H9 (cell line): Measurements from ENCODE around the gene SLC25A24. TPM values are rescaled to one million over a fixed set of nuclear protein-coding genes. Genes with fewer than 3 reads are reported as not detected.
"Not testable (repeated sequence)": the region's sequence is repeated elsewhere in the genome, so short reads cannot be mapped to it uniquely, and the experiment has no call there.

ENCODE experiments used
- DNase-seq: peaks from one replicate; pipeline ENCODE4 v3.0.0-alpha.2; 2017
- H2AFZ ChIP-seq: one replicate; pipeline ENCODE4 v1.6.1; 2013; ENCODE audit warnings: mild to moderate bottlenecking, low read length, control low read depth, moderate library complexity
- H2AK5ac ChIP-seq: 2 replicates; pipeline ENCODE4 v1.6.1; 2013; ENCODE audit warnings: low read length, control low read depth, mixed read lengths; ENCODE audit not compliant: insufficient read length
- H2BK120ac ChIP-seq: one replicate; pipeline ENCODE4 v1.6.1; 2013; ENCODE audit warnings: low read depth, mild to moderate bottlenecking, low read length, control low read depth, inconsistent platforms; ENCODE audit not compliant: poor library complexity, severe bottlenecking
- H2BK12ac ChIP-seq: 2 replicates; pipeline ENCODE4 v1.6.1; 2013; ENCODE audit warnings: low read length, control low read depth, mixed read lengths, low read depth; ENCODE audit not compliant: insufficient read length
- H2BK15ac ChIP-seq: 2 replicates; pipeline ENCODE4 v1.6.1; 2013; ENCODE audit warnings: low read depth, low read length, control low read depth
- H2BK20ac ChIP-seq: one replicate; pipeline ENCODE4 v1.6.1; 2013; ENCODE audit warnings: low read depth, mild to moderate bottlenecking, low read length, control low read depth, inconsistent platforms; ENCODE audit not compliant: poor library complexity, severe bottlenecking
- H2BK5ac ChIP-seq: 2 replicates; pipeline ENCODE4 v1.6.1; 2013; ENCODE audit warnings: low read length, control low read depth, mixed read lengths; ENCODE audit not compliant: insufficient read length
- H3K14ac ChIP-seq: 2 replicates; pipeline ENCODE4 v1.6.1; 2013; ENCODE audit warnings: low read length, control low read depth; ENCODE audit not compliant: insufficient read depth
- H3K18ac ChIP-seq: 2 replicates; pipeline ENCODE4 v1.6.1; 2013; ENCODE audit warnings: low read depth, mild to moderate bottlenecking, mixed read lengths, low read length, control low read depth; ENCODE audit not compliant: insufficient read length
- H3K23ac ChIP-seq: 2 replicates; pipeline ENCODE4 v1.6.1; 2013; ENCODE audit warnings: low read length, control low read depth, mixed read lengths, low read depth; ENCODE audit not compliant: insufficient read length
- H3K23me2 ChIP-seq: 2 replicates; pipeline ENCODE4 v1.6.1; 2013; ENCODE audit warnings: low read depth, mild to moderate bottlenecking, mixed read lengths, low read length, control low read depth; ENCODE audit not compliant: insufficient read length, poor library complexity, severe bottlenecking
- H3K27ac ChIP-seq: 2 replicates; pipeline ENCODE4 v1.5.1; 2013; ENCODE audit warnings: low read length, control low read depth, mixed read lengths, low read depth; ENCODE audit not compliant: insufficient read length
- H3K27me3 ChIP-seq: 2 replicates; pipeline ENCODE4 v1.6.1; 2013; ENCODE audit warnings: low read length, control low read depth, inconsistent platforms; ENCODE audit not compliant: insufficient read depth
- H3K4ac ChIP-seq: 2 replicates; pipeline ENCODE4 v1.6.1; 2013; ENCODE audit warnings: low read depth, mild to moderate bottlenecking, control low read depth, inconsistent platforms, low read length, moderate library complexity
- H3K4me1 ChIP-seq: 2 replicates; pipeline ENCODE4 v1.6.1; 2013; ENCODE audit warnings: low read length, control low read depth, inconsistent platforms; ENCODE audit not compliant: insufficient read depth
- H3K4me2 ChIP-seq: 2 replicates; pipeline ENCODE4 v1.6.1; 2013; ENCODE audit warnings: low read length, control low read depth, mixed read lengths; ENCODE audit not compliant: insufficient read length, insufficient read depth
- H3K56ac ChIP-seq: 2 replicates; pipeline ENCODE4 v1.6.1; 2013; ENCODE audit warnings: low read depth, mild to moderate bottlenecking, mixed read lengths, low read length, control low read depth; ENCODE audit not compliant: insufficient read length
- H3K79me1 ChIP-seq: 2 replicates; pipeline ENCODE4 v1.6.1; 2013; ENCODE audit warnings: low read depth, mild to moderate bottlenecking, moderate library complexity, low read length, control low read depth, inconsistent platforms; ENCODE audit not compliant: insufficient read depth, poor library complexity, severe bottlenecking
- H3K79me2 ChIP-seq: 2 replicates; pipeline ENCODE4 v1.6.1; 2013; ENCODE audit warnings: low read length, control low read depth, inconsistent platforms; ENCODE audit not compliant: insufficient read depth
- H3K9ac ChIP-seq: 2 replicates; pipeline ENCODE4 v1.6.1; 2013; ENCODE audit warnings: low read length, control low read depth, mixed read lengths; ENCODE audit not compliant: insufficient read length; ENCODE audit errors: extremely low read depth
- H3K9me3 ChIP-seq: one replicate; pipeline ENCODE4 v1.6.1; 2013; ENCODE audit warnings: low read depth, low read length, inconsistent platforms; ENCODE audit not compliant: control insufficient read depth
- H3T11ph ChIP-seq: one replicate; pipeline ENCODE4 v1.6.1; 2013; ENCODE audit warnings: mild to moderate bottlenecking, low read length, control low read depth, inconsistent platforms
- H4K20me1 ChIP-seq: one replicate; pipeline ENCODE4 v1.6.1; 2013; ENCODE audit not compliant: control insufficient read depth, insufficient read length, insufficient read depth
- H4K5ac ChIP-seq: 2 replicates; pipeline ENCODE4 v1.6.1; 2013; ENCODE audit warnings: low read depth, mild to moderate bottlenecking, mixed read lengths, low read length, control low read depth; ENCODE audit not compliant: insufficient read length
- H4K8ac ChIP-seq: replicated peaks from 2 replicates; pipeline ENCODE4 v1.6.1; 2013; ENCODE audit warnings: low read length, control low read depth, mixed read lengths, low read depth; ENCODE audit not compliant: insufficient read length
- H4K91ac ChIP-seq: 2 replicates; pipeline ENCODE4 v1.6.1; 2013; ENCODE audit warnings: low read depth, mild to moderate bottlenecking, moderate library complexity, mixed read lengths, low read length, control low read depth; ENCODE audit not compliant: insufficient read length
- H3K27ac Mint-ChIP-seq, 3 experiments: 2 replicates in 2 of 3; 3 replicates in 1 of 3; pipeline ENCODE4 v1.8.0; 2020 to 2021; ENCODE audit warnings: mixed read lengths in 3 of 3, mild to moderate bottlenecking in 1 of 3, moderate library complexity in 1 of 3
- H3K27me3 Mint-ChIP-seq: 2 replicates; pipeline ENCODE4 v1.8.0; 2021; ENCODE audit warnings: low read depth, mild to moderate bottlenecking, moderate library complexity, mixed read lengths
- H3K36me3 Mint-ChIP-seq, 3 experiments: 2 replicates in 2 of 3; 3 replicates in 1 of 3; pipeline ENCODE4 v1.8.0; 2020 to 2021; ENCODE audit warnings: low read depth in 3 of 3, mixed read lengths in 3 of 3; ENCODE audit not compliant: insufficient read depth in 1 of 3
- H3K4me1 Mint-ChIP-seq, 2 experiments: 2 replicates each; pipeline ENCODE4 v1.8.0; 2020; ENCODE audit warnings: mixed read lengths in 2 of 2
- H3K4me3 Mint-ChIP-seq, 2 experiments: 2 replicates in 1 of 2; 3 replicates in 1 of 2; pipeline ENCODE4 v1.8.0; 2020 to 2021; ENCODE audit warnings: mild to moderate bottlenecking in 2 of 2, mixed read lengths in 2 of 2, moderate library complexity in 1 of 2
- H3K9me3 Mint-ChIP-seq, 2 experiments: 2 replicates in 1 of 2; 3 replicates in 1 of 2; pipeline ENCODE4 v1.8.0; 2020; ENCODE audit warnings: mild to moderate bottlenecking in 2 of 2, mixed read lengths in 2 of 2, moderate library complexity in 1 of 2
- WGBS: extraction: QIAGEN DNeasy Blood & Tissue Kit; methylation state at CpG from one replicate; pipeline ENCODE4 v1.1.7; 2013; ENCODE audit warnings: missing lambda C conversion rate, low lambda C conversion rate, mixed read lengths; ENCODE audit not compliant: insufficient read length; ENCODE audit errors: extremely low coverage; 5-methylcytosine and 5-hydroxymethylcytosine counted together
- total RNA-seq: library from RNA; stranded (reverse); gene quantifications from 2 replicates; pipeline ENCODE4 v1.2.1, GENCODE V29; 2021
- TF ChIP-seq, protein P1 (sequence below): fragments of 200-600 bp; sonication (generic); conservative IDR thresholded peaks from 3 replicates; pipeline ENCODE4 v1.8.0; 2021; ENCODE audit warnings: antibody characterized with exemption, mild to moderate bottlenecking

The SLC25A24 gene
- total RNA-seq, 1 experiment from 2014 or later = 35.1 TPM

DNA sequence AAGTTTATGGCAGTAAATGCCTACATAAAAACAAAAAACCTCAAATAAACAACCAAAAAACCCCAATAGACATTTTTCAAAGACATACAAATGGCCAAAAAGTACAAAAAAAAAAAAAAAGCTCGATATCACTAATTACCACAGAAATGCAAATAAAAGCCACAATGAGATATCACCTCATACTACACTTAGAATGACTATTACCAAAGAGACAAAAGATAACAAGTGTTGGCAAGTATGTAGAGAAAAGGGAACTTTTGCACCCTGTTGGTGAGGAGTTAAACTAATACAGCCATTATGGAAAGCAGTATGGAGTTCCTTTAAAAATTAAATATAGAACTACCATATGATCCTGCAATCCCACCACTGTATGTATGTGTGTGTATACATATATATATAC, 21.1 kb downstream of the SLC25A24 start:
- no peak for DNase-seq
- Histone ChIP-seq H3K27ac (no peak overlapping the region), H3K79me2 (no peaks in the 10 kb centered on the region; the same call in 1 of the 2 replicates), H4K20me1 (no peaks in the 10 kb centered on the region), H3K56ac (no peak overlapping the region), H3K4ac (no peak overlapping the region), H2AK5ac (no peak overlapping the region), H2BK120ac (no peak overlapping the region), H3T11ph (no peak overlapping the region), H2BK15ac (no peak overlapping the region), H2BK12ac (no peak overlapping the region), H3K23ac (no peak overlapping the region), H3K4me1 (no peaks in the 10 kb centered on the region), H3K23me2 (no peaks in the 10 kb centered on the region), H2BK20ac (no peak overlapping the region), H3K9me3 (peaks cover 21% of the 10 kb centered on the region), H2AFZ (no peak overlapping the region), H4K5ac (no peak overlapping the region), H3K4me2 (no peak overlapping the region), H3K14ac (no peak overlapping the region), H4K91ac (no peak overlapping the region), H3K79me1 (no peaks in the 10 kb centered on the region), H3K18ac (no peak overlapping the region), H3K9ac (no peak overlapping the region), H4K8ac (no peak overlapping the region), H3K27me3 (no peaks in the 10 kb centered on the region), H2BK5ac (no peak overlapping the region)
- Mint-ChIP-seq H3K27me3 (no peaks in the 10 kb centered on the region), H3K4me1 (no peaks in the 10 kb centered on the region), H3K36me3 (peaks cover 56 to 82% (median 81%) of the 10 kb centered on the region in 3 experiments), H3K9me3 (peaks cover 27 to 28% of the 10 kb centered on the region in 2 experiments), H3K4me3 (no peak overlapping the region), H3K27ac (no peak overlapping the region)
- TF ChIP-seq, protein P1, sequence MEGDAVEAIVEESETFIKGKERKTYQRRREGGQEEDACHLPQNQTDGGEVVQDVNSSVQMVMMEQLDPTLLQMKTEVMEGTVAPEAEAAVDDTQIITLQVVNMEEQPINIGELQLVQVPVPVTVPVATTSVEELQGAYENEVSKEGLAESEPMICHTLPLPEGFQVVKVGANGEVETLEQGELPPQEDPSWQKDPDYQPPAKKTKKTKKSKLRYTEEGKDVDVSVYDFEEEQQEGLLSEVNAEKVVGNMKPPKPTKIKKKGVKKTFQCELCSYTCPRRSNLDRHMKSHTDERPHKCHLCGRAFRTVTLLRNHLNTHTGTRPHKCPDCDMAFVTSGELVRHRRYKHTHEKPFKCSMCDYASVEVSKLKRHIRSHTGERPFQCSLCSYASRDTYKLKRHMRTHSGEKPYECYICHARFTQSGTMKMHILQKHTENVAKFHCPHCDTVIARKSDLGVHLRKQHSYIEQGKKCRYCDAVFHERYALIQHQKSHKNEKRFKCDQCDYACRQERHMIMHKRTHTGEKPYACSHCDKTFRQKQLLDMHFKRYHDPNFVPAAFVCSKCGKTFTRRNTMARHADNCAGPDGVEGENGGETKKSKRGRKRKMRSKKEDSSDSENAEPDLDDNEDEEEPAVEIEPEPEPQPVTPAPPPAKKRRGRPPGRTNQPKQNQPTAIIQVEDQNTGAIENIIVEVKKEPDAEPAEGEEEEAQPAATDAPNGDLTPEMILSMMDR = no peak
- WGBS = no CpG with 5 or more reads among the region's 1 CpG

DNA sequence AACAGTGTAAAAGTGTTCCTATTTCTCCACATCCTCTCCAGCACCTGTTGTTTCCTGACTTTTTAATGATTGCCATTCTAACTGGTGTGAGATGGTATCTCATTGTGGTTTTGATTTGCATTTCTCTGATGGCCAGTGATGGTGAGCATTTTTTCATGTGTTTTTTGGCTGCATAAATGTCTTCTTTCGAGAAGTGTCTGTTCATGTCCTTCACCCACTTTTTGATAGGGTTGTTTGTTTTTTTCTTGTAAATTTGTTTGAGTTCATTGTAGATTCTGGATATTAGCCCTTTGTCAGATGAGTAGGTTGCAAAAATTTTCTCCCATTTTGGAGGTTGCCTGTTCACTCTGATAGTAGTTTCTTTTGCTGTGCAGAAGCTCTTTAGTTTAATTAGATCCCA, 37.7 kb downstream of the SLC25A24 start:
- H3K27ac ChIP-seq, H3K27me3 Mint-ChIP-seq: not testable (repeated sequence)

More for the DNA sequence above, 37.7 kb downstream of the SLC25A24 start:
- not testable (repeated sequence) for H3K4me1 Mint-ChIP-seq, H3K18ac ChIP-seq, H3K27me3 ChIP-seq, H3K4me1 ChIP-seq, H3K4ac ChIP-seq, H3T11ph ChIP-seq, H2BK120ac ChIP-seq, H4K20me1 ChIP-seq, H3K23me2 ChIP-seq, H2BK15ac ChIP-seq, H3K4me2 ChIP-seq, H3K9me3 ChIP-seq, H3K79me2 ChIP-seq, H3K79me1 ChIP-seq, H3K23ac ChIP-seq, H3K4me3 Mint-ChIP-seq, H2BK5ac ChIP-seq, H4K8ac ChIP-seq, H2AFZ ChIP-seq, H3K27ac Mint-ChIP-seq, DNase-seq, H3K14ac ChIP-seq, H2AK5ac ChIP-seq, H2BK12ac ChIP-seq, H4K91ac ChIP-seq, H3K9ac ChIP-seq, H2BK20ac ChIP-seq, H4K5ac ChIP-seq, H3K56ac ChIP-seq
- no CpG with 5 or more reads among the region's 1 CpG for WGBS
- H3K9me3 Mint-ChIP-seq = peaks cover 8 to 17% of the 10 kb centered on the region in 2 experiments; a peak in 4 of 5 replicates
- H3K36me3 Mint-ChIP-seq = peaks cover 15 to 30% (median 25%) of the 10 kb centered on the region in 3 experiments
